Thyroid gland (tissue), 4 donors: ENCODE data around the gene ASF1B. TPM values are rescaled to one million over a fixed set of nuclear protein-coding genes. Genes with fewer than 3 reads are reported as not detected.
A peak's percentile ranks its signal among the peaks of the same experiment; 100 is the strongest.

Source experiments
- DNase-seq, 2 donors: peaks; one replicate each; pipeline ENCODE4 v3.0.0-alpha.2; 2019
- H3K27ac ChIP-seq, 3 donors: fragments of 200-600 bp; sonication (generic); 1 replicate in 2 of 3; 2 replicates in 1 of 3; pipeline ENCODE4 v1.5.1; 2016 to 2019; ENCODE audit warnings: mild to moderate bottlenecking in 1 of 3, moderate library complexity in 1 of 3
- H3K27me3 ChIP-seq: fragments of 200-600 bp; sonication (generic); one replicate; pipeline ENCODE4 v1.5.1; 2019
- H3K36me3 ChIP-seq, 2 donors: fragments of 200-600 bp; sonication (generic); one replicate each; pipeline ENCODE4 v1.5.1; 2016 to 2019
- H3K4me1 ChIP-seq, 2 donors: fragments of 200-600 bp; sonication (generic); one replicate each; pipeline ENCODE4 v1.5.1; 2017 to 2019
- H3K4me3 ChIP-seq, 3 donors: fragments of 200-600 bp; sonication (generic); replicated peaks in 1 of 3; 1 replicate in 2 of 3; 2 replicates in 1 of 3; pipeline ENCODE4 v1.5.1; 2016; ENCODE audit warnings: mild to moderate bottlenecking in 1 of 3
- H3K9me3 ChIP-seq: fragments of 200-600 bp; sonication (generic); one replicate; pipeline ENCODE4 v1.5.1; 2017
- CTCF ChIP-seq, 6 experiments: fragments of 200-600 bp in 3 of 6; fragments of 450-650 bp in 3 of 6; sonication (generic) in 3 of 6; IDR thresholded peaks; one replicate each; pipeline ENCODE4 v1.5.1; 2016 to 2019; ENCODE audit warnings: antibody characterized with exemption in 6 of 6, mild to moderate bottlenecking in 2 of 6, inconsistent platforms in 1 of 6, moderate library complexity in 1 of 6
- POLR2A ChIP-seq, 2 donors: fragments of 450-650 bp; IDR thresholded peaks; one replicate each; pipeline ENCODE4 v1.6.1; 2017; ENCODE audit warnings: antibody characterized with exemption in 2 of 2, mild to moderate bottlenecking in 2 of 2, moderate library complexity in 1 of 2
- WGBS, 2 donors: methylation state at CpG; one replicate each; pipeline ENCODE4 v1.1.5; 2017; 5-methylcytosine and 5-hydroxymethylcytosine counted together
- intact Hi-C: fragments of 100-400 bp; cut with DNase I; formaldehyde crosslinking; loops from one replicate; pipeline ENCODE4 v1.15.1; 2023
- total RNA-seq, 4 donors: library from RNA; depleted of rRNA; stranded (reverse); fragments of >200 nt; gene quantifications; one replicate each; pipeline ENCODE4 v1.2.3, GENCODE V29; 2016

Gene ASF1B
- total RNA-seq, 4 donors from 2014 or later: 0.54 to 2.6 (median 0.95) TPM

DNA sequence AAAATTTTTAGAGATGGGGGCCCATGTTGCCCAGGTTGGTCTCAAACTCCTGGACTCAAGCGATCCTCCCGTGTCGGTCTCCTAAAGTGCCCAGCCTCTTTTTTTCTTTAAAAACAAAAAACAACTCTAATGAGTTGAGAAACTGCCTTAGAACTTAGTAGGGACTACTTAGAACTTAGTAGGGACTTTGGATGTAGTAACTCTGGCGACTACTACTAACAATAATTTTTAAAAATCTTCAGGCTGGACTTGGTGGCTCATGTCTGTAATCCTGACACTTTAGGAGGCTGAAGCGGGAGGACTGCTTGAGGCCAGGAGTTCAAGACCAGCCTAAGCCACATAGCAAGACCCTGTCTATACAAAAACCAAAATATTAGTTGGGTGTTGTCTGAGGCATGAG is 50.3 kb downstream of the ASF1B start:
- intact Hi-C loops: loop anchor here (5.0 kb wide), 1 partner anchor 36 kb away; no protein-coding TSS in a partner anchor
- TF ChIP-seq POLR2A (IDR thresholded peaks at IDR 0.05) (no peak), CTCF (IDR thresholded peaks at IDR 0.05) (no peak)
- Histone ChIP-seq H3K36me3 (no peaks in the 10 kb centered on the region), H3K4me3 (no peak overlapping the region), H3K4me1 (peaks cover 7 to 32% of the 10 kb centered on the region in 2 donors), H3K27me3 (no peaks in the 10 kb centered on the region), H3K9me3 (no peaks in the 10 kb centered on the region), H3K27ac (no peak overlapping the region)
- DNase-seq: no peak
- WGBS, 2 donors: 81 to 82% methylated on average over 5 of the region's 5 CpGs

DNA sequence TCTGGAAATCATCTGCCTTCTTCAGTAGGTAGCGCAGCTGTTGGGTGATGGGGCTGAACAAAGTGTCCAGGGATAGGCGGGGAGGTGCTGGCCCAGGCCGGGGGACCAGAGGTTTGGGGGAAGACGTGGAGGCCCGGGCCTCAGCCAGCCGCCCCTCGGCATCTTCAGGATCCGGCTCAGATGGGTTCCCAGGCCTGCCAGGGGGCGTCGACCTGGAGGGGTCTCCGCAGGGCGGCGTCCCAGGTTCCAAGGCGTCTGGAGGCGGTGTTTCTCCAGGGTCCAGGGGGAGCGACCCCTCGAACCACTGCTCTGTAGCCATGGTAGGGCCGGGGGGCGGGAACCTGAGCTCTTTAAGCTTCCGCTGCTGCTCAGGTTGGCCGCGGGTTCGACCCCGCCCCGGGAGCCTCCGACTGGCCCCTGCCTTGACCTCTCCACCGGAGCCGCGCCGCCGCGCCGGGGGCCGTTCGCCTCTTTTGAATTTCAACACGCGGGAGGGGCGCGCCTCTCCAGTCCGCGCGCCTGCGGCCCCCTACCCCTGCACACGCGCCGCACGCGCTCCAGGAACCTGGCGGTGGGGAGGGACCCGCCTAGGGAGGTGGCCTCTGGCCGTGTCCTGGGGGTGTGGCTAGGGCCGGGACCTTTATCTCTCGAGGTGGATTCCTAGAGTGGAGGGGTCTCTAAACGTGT is 50.9 kb downstream of the ASF1B start, which contains the start of gene C19orf67:
TSS of gene C19orf67 (minus strand) at position 475 of the 687 bp plus-strand sequence. CDS start at position 319, 156 bp downstream.
- no peak within 1 kb of the TSS for H3K27ac ChIP-seq
- no peak for DNase-seq
- no peak for TF ChIP-seq CTCF (IDR thresholded peaks at IDR 0.05)
- TF ChIP-seq POLR2A (IDR thresholded peaks at IDR 0.05): no peak
- H3K4me1 ChIP-seq: peaks cover 10 to 35% of the 10 kb centered on the region in 2 donors
- no peak within 1 kb of the TSS for H3K4me3 ChIP-seq
- H3K36me3 ChIP-seq: no peaks in the 10 kb centered on the region
- intact Hi-C loops: loop anchor here (5.0 kb wide), 1 partner anchor 37 kb away; no protein-coding TSS in a partner anchor
- 58 to 60% methylated on average over 18 to 21 of the region's 54 CpGs for WGBS, 2 donors
- H3K27me3 ChIP-seq: no peaks in the 10 kb centered on the region
- no peaks in the 10 kb centered on the region for H3K9me3 ChIP-seq

DNA sequence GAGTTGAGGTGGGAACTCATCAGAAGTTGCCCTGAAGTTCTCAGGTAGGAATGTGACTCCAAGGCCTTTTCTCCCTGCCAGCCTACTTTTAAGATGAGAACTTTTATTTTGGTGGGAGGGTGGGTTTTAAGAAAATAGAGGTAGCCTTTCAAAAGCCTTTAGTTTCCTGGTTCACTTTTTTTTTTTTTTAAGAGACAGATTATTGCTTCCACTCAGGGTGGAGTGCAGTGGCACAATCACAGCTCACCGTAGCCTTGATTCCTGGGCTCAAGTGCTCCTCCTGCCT is 53.8 kb downstream of the ASF1B start:
- Histone ChIP-seq H3K27ac (no peak overlapping the region), H3K36me3 (no peaks in the 10 kb centered on the region), H3K4me3 (peak overlapping the region in 1 of 3 donors; percentile 76), H3K9me3 (no peaks in the 10 kb centered on the region), H3K4me1 (peaks cover 14 to 30% of the 10 kb centered on the region in 2 donors), H3K27me3 (no peaks in the 10 kb centered on the region)
- 0 to 46% methylated on average over 1 of the region's 1 CpG for WGBS, 2 donors
- intact Hi-C loops: no loop called here
- DNase-seq: no peak
- TF ChIP-seq POLR2A (IDR thresholded peaks at IDR 0.05) (no peak), CTCF (IDR thresholded peaks at IDR 0.05) (no peak)

DNA sequence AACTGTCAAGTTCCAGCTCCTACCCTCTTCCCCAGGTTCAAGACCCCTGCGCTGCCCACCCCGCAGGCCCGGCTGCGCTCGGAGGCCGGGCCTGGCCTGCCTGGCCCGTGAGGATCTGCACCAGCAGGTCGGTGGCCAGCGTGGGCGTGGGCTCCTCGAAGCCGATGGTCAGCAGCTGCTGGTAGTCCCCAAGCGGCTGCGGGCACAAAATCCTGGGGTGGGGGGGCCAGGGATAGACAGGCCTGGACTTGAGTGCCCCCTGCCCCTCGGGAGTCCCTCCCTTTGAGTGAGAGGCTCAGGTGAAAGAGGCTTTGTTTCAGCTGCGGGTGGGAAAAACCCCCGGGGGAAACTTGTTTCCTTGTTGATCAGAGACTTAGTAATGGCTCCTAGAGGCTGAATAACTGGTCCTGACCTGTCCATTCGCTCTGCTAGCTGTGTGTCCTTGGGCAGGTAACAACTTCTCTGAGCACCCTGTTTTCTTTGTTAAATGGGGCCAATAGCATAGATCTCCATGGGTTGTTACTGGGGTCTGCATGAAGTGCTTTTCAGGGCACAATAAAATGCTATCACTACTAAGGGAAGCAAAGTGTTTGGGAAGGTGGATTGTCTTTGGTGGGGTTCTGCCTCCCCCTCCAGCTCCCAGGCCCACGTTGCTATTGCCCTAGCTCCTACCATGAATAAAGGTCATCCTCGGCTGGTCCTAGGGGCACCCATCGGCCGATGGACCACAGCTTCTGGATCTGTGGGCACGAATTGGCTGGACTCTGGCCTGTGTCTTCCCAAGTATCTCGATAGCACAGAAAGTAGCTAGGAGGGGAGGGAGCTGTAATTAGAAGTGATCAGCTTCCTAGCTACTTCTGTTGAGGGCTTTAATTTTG is 54.4 kb downstream of the ASF1B start:
- 18 to 31% methylated on average over 17 to 23 of the region's 24 CpGs for WGBS, 2 donors

More for the DNA sequence above, 54.4 kb downstream of the ASF1B start:
- peak overlapping the region; percentile 11 to 76 (median 60) for H3K4me3 ChIP-seq
- H3K9me3 ChIP-seq: no peaks in the 10 kb centered on the region
- TF ChIP-seq POLR2A (IDR thresholded peaks at IDR 0.05) (no peak), CTCF (IDR thresholded peaks at IDR 0.05) (no peak)
- peak overlapping the region; percentile 61 to 89 (median 72) for H3K27ac ChIP-seq
- intact Hi-C loops: no loop called here
- H3K27me3 ChIP-seq: no peaks in the 10 kb centered on the region
- H3K4me1 ChIP-seq: peaks cover 14 to 28% of the 10 kb centered on the region in 2 donors
- no peaks in the 10 kb centered on the region for H3K36me3 ChIP-seq
- peak; percentile 46 to 61 for DNase-seq
